HG02981 (cell line): ENCODE measurements around the gene CACHD1.

ENCODE experiments used
- ATAC-seq: cut with Tn5 transposase; IDR thresholded peaks from one replicate; pipeline ENCODE4 v1.9.1; 2021; ENCODE audit warnings: mild to moderate bottlenecking, moderate library complexity; ENCODE audit not compliant: unreplicated experiment

CACHD1 gene

DNA sequence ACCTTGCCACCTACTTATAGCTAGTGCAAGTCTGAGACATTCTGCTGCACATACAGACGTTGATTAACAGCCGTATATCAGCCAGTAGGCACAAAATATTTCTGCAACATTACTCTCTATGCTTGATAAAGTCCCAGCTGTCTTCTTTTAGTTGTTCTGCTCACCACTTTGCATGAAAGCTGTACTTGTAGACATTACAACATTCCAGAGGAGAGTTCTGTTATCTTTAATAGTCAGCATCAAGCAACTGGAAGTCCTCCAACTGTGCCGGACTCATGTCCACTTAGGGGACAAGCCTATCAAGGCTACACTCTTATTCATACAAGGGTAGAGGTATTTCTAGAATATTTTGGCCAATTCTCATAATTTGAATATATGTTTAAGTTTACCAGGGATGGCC lies 50.0 kb downstream of the CACHD1 start:
- no peak for ATAC-seq

DNA sequence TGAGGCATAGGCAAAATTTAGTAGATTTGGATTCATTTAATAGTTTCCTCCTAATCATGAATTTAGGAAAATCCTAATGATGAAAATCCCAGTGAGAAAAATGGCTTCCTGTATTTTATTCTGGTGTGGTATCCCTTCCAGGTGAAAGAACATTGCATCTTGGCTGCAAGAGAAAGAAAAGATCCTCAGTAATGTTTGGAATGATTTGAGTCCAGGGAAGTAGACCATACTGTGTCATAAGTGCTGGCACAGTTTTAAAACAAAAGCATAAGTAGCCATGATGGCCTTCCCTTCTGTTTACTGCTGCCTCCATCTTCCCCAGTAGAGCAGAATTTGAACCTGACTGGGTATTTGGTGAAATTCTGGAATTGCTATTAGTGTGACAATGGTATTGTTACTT lies 52.8 kb downstream of the CACHD1 start:
- no peak for ATAC-seq

DNA sequence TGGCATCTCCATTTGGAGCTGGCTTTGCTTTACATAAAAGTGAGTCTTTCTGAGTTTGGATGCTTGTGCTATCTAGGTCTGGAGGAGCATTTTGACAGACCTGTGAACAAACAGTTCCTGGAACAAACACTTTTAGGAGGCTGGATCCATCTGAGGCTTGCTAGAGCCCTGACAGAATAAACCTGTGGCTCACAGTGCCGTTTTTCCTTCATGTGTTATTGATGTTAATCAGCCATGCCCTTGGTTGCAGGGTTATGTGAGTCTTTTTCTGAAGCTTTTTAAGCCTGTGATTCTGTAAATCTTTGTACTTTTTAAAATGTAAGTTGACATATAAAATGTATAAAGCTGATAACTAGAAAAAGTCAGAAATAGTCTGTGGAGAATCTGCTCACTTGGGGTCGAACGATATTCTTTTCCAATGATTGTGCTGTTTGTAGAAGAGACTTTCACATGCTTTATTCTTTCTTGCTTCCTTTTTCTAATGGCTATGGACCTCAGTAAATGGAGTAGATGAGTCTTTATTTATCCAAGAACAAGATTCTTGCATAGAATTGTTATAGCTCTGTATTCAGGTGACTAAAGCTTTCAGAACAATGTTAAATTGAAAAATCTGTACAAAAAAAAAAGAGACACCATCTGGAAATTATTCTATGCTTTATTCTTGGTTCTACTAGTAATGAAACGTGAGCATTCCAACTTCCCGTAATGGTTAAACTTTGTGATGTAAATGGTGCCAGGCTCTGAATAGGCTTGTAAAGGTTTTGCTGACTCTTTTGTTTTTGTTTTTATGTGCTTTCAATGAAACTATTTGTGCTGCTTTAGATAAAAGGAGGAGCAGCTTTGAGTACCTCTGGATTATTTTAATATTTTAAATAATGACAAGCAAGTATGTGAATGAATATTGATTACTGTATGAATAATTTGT lies 53.7 kb downstream of the CACHD1 start:
- no peak for ATAC-seq

DNA sequence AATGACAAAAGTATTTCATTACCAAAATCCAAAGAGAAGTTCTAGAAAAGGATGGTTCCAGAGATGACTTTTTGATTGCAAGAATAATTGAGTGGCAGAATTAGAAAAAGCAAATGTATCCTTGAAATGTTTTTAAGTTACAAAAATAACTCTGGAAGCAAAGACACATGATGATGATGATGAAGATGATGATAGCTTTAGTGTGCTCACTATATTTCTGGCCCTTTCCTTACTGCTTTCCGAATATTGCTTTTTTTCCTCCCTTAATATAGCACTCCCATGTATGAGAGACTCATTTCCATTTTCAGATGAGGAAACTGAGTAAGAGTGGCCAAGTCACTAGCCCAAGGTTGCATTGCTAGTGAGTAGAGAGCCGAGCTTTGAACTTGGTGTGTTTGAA lies 54.7 kb downstream of the CACHD1 start:
- ATAC-seq = no peak

DNA sequence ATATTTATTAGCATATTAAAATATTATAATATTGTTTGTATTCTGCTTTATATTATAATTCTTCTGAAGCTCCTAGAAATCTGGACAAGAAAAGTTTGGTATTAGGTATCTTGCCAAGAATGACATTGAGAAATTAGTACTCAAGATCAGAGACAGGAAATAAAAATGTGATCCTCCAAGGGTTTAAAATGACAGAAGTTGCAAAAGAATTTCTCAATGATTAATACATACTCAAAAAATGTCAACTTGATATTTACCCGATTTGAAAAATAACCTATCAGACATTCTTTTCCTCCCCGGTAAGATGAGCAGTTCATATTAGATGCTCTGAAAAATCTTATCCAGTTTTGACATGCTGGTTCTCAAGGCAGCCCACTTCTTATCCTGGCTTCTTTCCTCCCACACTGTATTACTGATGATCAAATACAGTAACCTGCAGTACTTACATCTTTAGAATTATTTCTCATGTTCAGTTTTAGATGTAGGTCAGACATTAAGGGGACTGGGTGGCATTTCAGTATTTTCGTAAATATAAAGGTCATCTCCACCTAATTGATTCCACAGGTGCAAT lies 55.3 kb downstream of the CACHD1 start:
- ATAC-seq = no peak

GRCh38 chr1:64526312-64526711 lies 56.4 kb downstream of the CACHD1 start:
- no peak for ATAC-seq

GRCh38 chr1:64527165-64527564 lies 57.2 kb downstream of the CACHD1 start:
- no peak for ATAC-seq

DNA sequence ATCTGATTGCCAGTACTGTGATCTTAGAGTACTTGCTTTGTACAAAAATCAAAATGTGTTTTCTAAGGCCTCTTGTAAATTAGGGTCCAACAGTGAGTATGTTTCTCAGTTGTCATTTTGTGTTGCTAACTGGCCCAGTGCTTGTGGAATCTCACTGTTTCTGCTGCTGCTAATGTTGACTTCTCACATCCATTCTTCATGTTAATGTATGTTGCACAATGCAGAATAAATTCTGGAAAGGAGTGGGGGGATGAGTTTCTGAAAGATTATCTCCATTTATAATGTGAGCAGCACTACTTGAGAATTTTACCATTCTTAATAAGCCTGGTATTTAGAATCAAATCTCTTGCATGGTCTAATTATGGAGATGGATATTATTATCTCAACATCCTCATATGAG lies 57.9 kb downstream of the CACHD1 start:
- ATAC-seq = no peak

- ATAC-seq = no peak
These were observed 61.2 kb downstream of the CACHD1 start for GRCh38 chr1:64530969-64531692.

DNA sequence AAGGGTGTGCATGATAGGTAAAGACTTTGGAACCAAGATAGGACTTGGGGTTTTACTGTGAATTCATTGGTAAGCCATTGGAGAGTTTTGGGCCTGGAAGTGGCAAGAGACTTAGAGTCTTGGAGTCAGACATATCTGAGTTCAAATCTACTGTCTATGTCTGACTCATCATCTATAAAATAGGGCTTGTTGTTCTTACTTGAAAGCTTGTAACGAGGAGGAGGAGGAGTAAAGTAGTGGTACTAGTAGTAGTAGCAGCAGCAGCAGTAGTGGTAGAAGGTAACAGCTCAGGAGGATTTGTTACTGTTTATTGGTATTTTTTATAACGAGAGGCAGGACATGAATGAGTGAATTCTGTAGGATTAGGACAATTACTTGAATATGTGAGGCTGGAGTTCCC lies 62.7 kb downstream of the CACHD1 start:
- ATAC-seq = no peak

GRCh38 chr1:64535938-64536835 lies 66.3 kb downstream of the CACHD1 start:
- ATAC-seq = no peak

GRCh38 chr1:64536836-64537490 lies 67.0 kb downstream of the CACHD1 start:
- ATAC-seq = no peak

DNA sequence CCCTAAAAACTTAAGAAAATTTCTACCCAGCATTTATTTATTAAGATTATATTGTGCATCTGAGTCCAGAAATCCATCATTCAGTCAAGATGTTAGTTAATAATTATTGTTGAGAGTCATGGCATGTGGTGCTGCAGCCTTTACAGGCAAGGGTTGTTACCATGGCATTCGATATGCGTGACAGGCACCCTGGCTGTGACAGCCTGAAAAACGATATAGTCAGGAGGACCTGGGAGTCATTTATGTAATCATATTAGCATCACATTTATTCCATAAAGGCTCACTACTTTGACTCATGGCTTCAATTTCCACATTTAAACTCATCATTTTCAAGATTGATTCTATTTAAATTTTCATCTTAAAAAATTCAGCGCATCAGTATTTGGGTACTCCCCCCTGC lies 68.0 kb downstream of the CACHD1 start:
- no peak for ATAC-seq

DNA sequence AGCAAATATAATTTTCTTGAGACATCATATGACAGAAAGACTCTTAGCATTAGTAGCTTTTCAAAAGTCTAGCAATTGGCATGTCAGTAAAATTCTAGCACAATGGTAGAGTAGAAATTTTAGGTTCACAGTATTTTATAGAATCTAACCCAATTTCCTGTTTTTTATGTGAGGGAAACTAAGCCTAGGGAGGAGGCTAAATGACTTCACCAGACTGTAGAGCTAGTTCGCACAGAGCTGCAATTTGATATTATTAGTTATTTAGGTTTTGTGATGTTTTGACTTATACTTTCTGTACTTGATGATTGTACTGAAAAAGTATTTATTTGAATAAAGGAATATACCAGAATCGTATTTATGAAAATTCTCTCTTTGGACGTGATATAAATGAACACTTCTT lies 68.5 kb downstream of the CACHD1 start:
- no peak for ATAC-seq

- no peak for ATAC-seq
These were observed 69.4 kb downstream of the CACHD1 start for GRCh38 chr1:64539289-64539688.

DNA sequence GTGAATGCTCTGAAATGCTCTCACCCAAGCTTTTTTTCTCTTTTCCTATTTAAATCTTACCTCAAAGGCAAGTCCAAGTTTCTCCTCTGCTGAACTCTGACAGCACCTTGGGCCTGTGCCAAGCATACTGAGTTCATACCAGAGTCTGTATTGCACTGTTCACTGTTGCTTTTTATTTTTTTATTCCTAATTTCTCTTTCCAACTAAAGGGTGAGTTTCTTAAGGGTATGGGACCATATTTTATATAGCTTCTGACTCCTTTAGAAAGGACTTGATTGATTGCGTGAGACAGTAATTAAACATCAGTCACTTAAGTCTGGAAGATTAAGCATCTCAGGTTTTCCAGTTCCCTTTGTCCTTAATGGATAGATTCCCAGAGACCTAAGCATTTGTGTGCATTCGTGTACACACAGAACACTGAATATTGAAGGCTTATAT lies 69.9 kb downstream of the CACHD1 start:
- ATAC-seq = no peak

- no peak for ATAC-seq
These were observed 70.4 kb downstream of the CACHD1 start for GRCh38 chr1:64540265-64540791.

DNA sequence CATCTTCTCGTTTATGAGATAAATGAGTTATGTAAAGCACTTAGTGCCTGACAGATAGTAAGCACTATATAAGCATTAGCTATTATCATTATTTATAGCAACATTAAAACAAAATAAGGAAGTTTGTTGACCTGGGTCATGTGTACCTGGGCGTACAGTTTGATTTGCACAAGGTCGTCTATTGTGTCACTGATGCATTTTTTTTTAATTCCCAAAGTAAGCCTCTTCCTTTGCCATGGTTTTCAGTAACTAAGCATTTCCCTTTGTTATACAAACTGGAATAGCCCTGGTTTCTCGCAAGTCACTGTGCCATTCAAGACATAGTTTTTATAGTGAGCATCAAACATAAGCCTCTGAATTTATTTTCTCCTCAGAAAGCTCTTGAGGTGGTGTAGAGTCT lies 72.2 kb downstream of the CACHD1 start:
- no peak for ATAC-seq

- ATAC-seq = no peak
These were observed 73.9 kb downstream of the CACHD1 start for GRCh38 chr1:64543831-64544230.
